ENCODE measurements around the gene DMD.
A peak's percentile ranks its signal among the peaks of the same experiment; 100 is the strongest.

The DMD gene

DNA sequence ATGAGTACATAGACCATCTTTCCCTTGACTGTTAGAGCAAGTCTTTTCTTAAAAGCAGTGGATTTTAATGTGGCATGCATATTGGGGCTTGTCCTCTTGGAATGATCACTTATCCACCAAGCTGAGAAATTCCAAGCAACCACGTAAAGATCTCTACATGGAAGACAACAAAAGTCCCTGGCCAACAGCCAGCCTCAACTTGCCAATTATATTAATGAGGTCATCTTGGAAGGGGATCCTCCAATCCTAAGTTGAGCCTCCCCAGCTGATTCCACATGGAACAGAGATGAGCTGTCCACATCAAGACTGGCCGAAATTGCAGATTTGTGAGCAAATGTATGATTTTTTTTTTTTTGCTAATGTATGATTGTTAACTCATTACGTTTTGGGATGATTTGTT lies 2118.9 kb downstream of the DMD start:
- DNase-seq (ENCODE audit: low read depth in 4 of 4, low spot score in 1 of 4): no peak

DNA sequence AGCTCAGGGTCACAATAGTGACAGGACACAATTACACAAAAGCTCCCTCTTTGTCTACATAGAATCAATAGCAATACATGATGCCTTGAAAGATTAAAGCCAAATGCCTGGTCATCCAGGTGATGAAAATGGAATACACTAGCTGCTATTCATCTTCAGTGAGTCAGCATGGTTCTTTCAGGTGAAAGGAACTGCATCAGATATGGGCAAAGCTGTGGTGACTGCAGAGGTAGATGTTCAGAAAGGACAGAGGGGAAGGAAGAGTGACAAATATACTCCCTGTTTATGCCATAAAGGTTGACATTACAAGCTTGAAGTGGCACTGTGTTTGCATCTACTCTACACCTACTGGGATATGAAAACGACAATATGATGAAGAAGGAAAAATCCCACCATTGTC lies 2119.5 kb downstream of the DMD start:
- no peak for DNase-seq (ENCODE audit: low read depth in 4 of 4, low spot score in 1 of 4)

DNA sequence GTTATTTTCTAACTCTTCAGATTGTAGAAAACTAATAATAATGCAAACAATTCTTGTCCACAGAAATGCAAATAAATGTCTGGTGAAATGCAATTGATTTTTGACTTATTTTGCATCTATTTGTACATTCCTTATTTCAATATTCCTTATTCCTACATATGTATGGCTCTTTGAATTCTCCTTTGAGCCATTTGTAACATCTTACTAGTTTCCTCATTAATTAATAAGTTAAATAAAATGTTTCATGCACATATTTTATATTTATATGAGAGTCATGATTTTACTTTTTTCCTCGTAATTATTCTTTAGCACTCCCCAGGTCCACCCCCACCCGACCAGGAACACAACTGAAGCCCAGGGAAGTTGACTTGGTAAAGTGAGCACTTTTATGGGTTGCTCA lies 2136.8 kb downstream of the DMD start:
- no peak for DNase-seq (ENCODE audit: low read depth in 4 of 4, low spot score in 1 of 4)

DNA sequence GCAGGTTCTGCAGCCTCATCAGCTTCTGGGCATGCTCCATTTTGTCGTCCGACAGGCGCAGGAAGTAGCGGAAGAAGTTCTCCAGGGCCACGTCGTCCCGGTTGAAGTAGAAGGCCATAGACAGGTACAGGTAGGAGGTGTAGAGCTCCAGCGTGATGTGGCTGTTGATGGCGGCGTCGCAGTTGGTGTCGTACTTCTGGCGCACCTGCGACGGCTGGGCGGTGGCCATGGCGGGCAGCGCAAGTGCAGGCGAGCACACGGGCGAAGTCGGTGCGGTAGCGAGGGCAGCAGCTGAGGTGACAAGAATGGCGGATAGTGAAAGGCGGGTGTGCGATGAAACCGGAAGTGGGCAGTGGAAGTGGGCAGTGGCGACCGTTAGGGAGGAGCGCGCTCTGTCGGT lies 2139.6 kb downstream of the DMD start, which contains the start of gene FTHL17:
Gene FTHL17, minus strand, starts transcription at position 317 of the 400 bp plus-strand sequence. Its CDS starts 88 bp downstream, at position 229.
- no peak for DNase-seq (ENCODE audit: low read depth in 4 of 4, low spot score in 1 of 4)

DNA sequence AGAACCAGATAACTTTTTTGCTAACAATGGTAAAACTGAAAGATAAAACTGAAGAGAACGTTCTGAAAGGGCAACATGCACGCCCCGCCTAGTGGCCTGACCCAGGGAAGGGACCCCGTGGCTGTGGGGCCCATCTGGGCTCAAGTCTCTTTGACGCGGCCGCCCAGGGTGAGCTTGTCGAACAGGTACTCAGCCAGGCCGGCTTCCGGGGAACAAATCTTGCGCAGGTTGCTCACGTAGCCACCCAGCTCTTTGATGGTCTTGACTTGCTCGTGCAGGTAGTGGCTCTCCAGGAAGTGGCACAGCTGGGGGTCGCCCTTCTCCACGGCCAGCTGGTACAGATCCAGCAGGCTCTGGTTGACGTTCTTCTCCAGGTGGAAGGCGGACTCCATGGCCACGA lies 2140.1 kb downstream of the DMD start:
- no peak for DNase-seq (ENCODE audit: low read depth in 4 of 4, low spot score in 1 of 4)

DNA sequence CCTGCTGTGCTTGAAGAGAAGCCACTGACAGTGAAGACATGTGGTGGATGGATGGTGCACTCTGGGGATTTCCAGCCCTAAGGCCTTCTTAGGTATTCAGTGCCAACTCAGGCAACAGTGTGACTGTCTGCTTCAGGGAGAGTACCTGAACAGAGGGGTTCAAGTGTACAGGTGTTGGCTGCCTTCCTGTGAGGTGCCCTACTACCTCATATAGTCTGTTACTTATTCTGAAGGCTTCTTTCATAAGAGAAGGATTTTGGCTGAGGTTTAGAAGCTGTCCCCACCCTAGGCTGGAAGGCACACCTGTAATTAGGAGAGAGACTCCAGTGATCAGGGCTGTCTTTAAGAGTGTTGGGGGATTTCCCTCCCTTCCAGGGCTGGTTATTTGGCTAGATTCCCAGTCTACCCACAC lies 2141.3 kb downstream of the DMD start:
- DNase-seq (ENCODE audit: low read depth in 4 of 4, low spot score in 1 of 4): peak in 1 of 4 experiments; percentile 1
